ENCODE results near the gene CD40. TPM values are rescaled to one million over a fixed set of nuclear protein-coding genes. Genes with fewer than 3 reads are reported as not detected.

CD40 gene
- total and polyA plus RNA-seq, 3 donors from 2014 or later = 5.0 to 8.8 (median 5.3) TPM

DNA sequence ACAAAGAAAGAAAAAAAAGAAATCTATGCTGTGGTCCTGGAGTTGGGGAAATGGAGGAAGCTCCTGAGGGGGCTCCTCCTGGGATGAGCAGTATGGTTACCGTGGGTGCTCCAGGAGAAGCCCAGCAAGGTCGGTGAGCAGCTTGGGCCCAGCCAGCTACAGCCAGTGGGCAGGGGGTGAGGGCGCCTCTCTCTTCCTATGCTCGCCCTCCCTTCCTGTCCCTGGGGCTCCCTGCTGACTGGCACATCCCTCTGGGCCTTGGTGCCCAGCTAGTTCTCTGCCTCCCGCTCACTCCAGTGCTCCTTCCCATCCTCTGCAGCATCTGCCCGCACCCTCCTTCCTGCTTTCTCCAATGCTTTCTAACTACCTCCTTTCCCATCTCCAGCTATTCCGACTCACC is 16.6 kb downstream of the CD40 start:
- Histone ChIP-seq H3K27me3 (no peaks in the 10 kb centered on the region), H3K4me3 (no peak overlapping the region), H3K9me3 (no peaks in the 10 kb centered on the region), H3K4me1 (peaks cover 16% of the 10 kb centered on the region), H3K27ac (no peak overlapping the region), H3K36me3 (ENCODE audit: low read depth, missing control alignments) (no peaks in the 10 kb centered on the region)
- DNase-seq = no peak
- intact Hi-C loops (cut with DNase I; ENCODE audit: low total_unique reads) = loop anchor here (10.0 kb wide), 3 partner anchors 170 to 300 kb away; partner anchors contain the start of gene CDH22
- no peak for TF ChIP-seq POLR2A (IDR thresholded peaks at IDR 0.05)
- TF ChIP-seq, protein P1, sequence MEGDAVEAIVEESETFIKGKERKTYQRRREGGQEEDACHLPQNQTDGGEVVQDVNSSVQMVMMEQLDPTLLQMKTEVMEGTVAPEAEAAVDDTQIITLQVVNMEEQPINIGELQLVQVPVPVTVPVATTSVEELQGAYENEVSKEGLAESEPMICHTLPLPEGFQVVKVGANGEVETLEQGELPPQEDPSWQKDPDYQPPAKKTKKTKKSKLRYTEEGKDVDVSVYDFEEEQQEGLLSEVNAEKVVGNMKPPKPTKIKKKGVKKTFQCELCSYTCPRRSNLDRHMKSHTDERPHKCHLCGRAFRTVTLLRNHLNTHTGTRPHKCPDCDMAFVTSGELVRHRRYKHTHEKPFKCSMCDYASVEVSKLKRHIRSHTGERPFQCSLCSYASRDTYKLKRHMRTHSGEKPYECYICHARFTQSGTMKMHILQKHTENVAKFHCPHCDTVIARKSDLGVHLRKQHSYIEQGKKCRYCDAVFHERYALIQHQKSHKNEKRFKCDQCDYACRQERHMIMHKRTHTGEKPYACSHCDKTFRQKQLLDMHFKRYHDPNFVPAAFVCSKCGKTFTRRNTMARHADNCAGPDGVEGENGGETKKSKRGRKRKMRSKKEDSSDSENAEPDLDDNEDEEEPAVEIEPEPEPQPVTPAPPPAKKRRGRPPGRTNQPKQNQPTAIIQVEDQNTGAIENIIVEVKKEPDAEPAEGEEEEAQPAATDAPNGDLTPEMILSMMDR (IDR thresholded peaks at IDR 0.05) = no peak
- 91 to 93% methylated on average over 7 of the region's 7 CpGs for WGBS, 2 donors

DNA sequence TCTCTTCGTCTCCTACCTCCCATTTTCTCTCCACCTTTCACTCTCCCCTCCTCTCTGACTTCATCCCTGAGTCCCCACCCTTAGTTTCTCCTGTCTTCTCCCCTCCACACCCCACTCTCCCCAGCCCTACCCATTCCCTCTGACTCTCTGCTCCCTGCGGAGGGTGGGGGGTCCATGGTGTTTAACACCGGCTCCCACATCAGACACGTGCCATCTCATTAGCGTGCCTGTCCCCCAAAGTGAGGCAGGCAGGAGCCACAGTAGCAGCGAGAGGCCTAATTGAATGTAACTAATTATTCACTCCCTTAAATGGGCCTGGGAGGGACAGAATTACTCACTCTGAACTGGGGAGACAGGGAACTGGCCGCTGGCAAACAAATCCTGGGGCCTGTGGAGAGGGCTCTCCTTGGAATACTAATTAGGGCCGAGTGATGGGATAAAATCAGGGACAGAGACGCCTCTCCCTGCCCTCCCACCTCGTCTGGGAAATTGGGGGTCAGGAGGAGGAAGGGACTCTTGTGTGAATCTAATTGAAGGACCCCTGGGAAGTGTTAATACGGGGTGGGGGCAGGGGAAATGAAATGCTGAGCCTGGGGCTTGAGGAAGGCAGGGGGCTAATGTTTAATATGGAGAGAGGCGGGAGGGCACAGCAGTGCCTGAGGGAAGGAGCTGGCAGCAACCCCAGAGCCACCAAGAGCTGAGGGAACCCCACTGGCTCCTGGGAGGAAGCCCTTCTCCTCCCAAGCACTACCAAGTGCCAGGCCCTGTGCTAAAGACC is 17.9 kb downstream of the CD40 start:
- intact Hi-C loops (cut with DNase I; ENCODE audit: low total_unique reads) = loop anchor here (10.0 kb wide), 3 partner anchors 169 to 299 kb away; partner anchors contain the start of gene CDH22
- Histone ChIP-seq H3K9me3 (no peaks in the 10 kb centered on the region), H3K27ac (no peak overlapping the region), H3K4me3 (no peak overlapping the region), H3K36me3 (ENCODE audit: low read depth, missing control alignments) (no peaks in the 10 kb centered on the region), H3K4me1 (peaks cover 16% of the 10 kb centered on the region), H3K27me3 (no peaks in the 10 kb centered on the region)
- TF ChIP-seq, protein P1 (IDR thresholded peaks at IDR 0.05) = no peak
- no peak for TF ChIP-seq POLR2A (IDR thresholded peaks at IDR 0.05)
- DNase-seq = no peak
- 81% methylated on average over 12 of the region's 12 CpGs for WGBS, 2 donors

DNA sequence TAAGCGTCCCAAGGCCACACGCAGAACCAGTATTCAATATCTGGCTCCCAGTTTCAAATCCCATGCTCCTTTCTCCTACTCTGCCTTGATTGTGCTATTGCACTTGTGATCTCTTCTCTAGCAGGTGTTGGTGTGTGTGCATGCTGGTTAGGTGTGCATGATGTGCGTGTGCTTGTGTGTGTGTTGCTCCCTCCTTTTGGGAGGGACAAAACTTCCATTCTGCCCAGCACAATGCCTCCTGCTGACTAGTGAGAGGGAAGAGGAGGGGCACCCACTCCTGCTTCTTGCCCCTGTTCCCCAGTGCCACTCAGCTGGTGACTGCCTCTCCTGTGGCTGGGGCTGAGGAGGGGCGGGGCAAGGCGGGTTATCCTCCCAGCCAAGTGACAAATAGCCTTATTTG is 19.7 kb downstream of the CD40 start:
- H3K4me3 ChIP-seq = no peak overlapping the region
- no peak overlapping the region for H3K27ac ChIP-seq
- 75 to 81% methylated on average over 5 of the region's 5 CpGs for WGBS, 2 donors
- DNase-seq = no peak
- no peak for TF ChIP-seq POLR2A (IDR thresholded peaks at IDR 0.05)
- TF ChIP-seq, protein P1 (IDR thresholded peaks at IDR 0.05) = no peak
- no peaks in the 10 kb centered on the region for H3K27me3 ChIP-seq
- H3K36me3 ChIP-seq (ENCODE audit: low read depth, missing control alignments) = no peaks in the 10 kb centered on the region
- intact Hi-C loops (cut with DNase I; ENCODE audit: low total_unique reads) = loop anchor here (10.0 kb wide), 3 partner anchors 167 to 297 kb away; partner anchors contain the start of gene CDH22
- H3K9me3 ChIP-seq = no peaks in the 10 kb centered on the region
- H3K4me1 ChIP-seq = peaks cover 7% of the 10 kb centered on the region

DNA sequence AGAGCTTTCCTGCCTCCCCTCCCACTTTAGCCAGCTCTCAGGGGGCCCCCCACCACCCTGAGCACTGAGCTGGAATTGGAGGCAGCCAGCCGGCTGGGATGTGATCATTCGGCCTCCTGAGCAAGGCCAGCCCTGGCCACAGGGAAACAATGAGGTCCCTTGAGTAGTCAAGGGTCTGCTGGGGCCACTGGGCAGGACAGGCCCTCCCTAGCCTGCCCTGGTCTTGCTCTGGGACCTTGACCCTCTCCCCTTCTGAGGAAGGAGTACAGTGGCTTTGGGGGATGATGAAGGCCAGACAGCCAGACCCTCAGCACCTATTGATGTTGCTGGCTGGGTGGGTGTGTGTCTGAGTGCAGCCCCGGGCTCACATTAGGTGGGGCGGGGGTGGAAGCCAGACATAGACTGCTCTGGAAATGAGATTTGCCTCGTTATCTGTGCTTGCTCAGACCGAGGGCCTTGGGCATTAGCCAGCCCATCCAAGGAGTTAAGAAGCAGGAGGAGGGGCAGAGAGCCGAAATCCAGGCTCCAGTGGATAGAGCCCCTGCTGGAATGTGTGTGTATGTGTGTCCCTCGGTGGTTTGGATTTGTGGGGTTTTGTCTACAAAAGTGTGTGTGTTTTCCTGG is 21.3 kb downstream of the CD40 start:
- DNase-seq = peak; percentile 58
- 26 to 35% methylated on average over 5 to 8 of the region's 8 CpGs for WGBS, 2 donors

More for the DNA sequence above, 21.3 kb downstream of the CD40 start:
- no peak overlapping the region for H3K4me3 ChIP-seq
- intact Hi-C loops (cut with DNase I; ENCODE audit: low total_unique reads) = loop anchor here (10.0 kb wide), 3 partner anchors 165 to 295 kb away; partner anchors contain the start of gene CDH22
- TF ChIP-seq, protein P1 (IDR thresholded peaks at IDR 0.05) = no peak
- TF ChIP-seq POLR2A (IDR thresholded peaks at IDR 0.05) = no peak
- no peaks in the 10 kb centered on the region for H3K27me3 ChIP-seq
- no peak overlapping the region for H3K27ac ChIP-seq
- H3K4me1 ChIP-seq = peaks cover 7% of the 10 kb centered on the region
- H3K9me3 ChIP-seq = no peaks in the 10 kb centered on the region
- H3K36me3 ChIP-seq (ENCODE audit: low read depth, missing control alignments) = no peaks in the 10 kb centered on the region

Measured in testis (tissue), 3 donors.